K562 (cell line): ENCODE data around the gene RAB4B. TPM values are rescaled to one million over a fixed set of nuclear protein-coding genes. Genes with fewer than 3 reads are reported as not detected.

Experiments used
- ATAC-seq: fragments of 200-7000 bp; cut with Tn5 transposase; 3 replicates; pipeline ENCODE4 v1.9.1; 2020; ENCODE audit warnings: moderate library complexity
- BruUV-seq: library from RNA; stranded (reverse); fragments of 400-500 nt; replicated peaks from 2 replicates; lab custom pipeline; 2021; lab: Mats Ljungman, UMichigan
- CTCF ChIA-PET: fragments of 300-600 bp; formaldehyde crosslinking; extraction: SDS; loops from one replicate; lab custom pipeline; 2021; ENCODE audit warnings: low intra/inter-chr PET ratio; lab: Yijun Ruan, JAX
- POLR2A ChIA-PET: fragments of 300-600, 350-650 bp; sonication (Branson Sonifier 250); formaldehyde crosslinking; extraction: SDS; loops from one replicate; lab custom pipeline; 2021; ENCODE audit warnings: antibody characterized with exemption, inconsistent platforms; lab: Yijun Ruan, JAX
- DNase-seq, 4 experiments: peaks; one replicate each; pipeline versions ENCODE4 v3.0.0 to v3.0.0-alpha.2; 2011 to 2018; ENCODE audit warnings: low spot score in 3 of 4, mixed read lengths in 3 of 4; ENCODE audit errors: extremely low read depth in 1 of 4
- FAIRE-seq: peaks from 2 replicates; lab custom pipeline; 2011; peaks lifted over from hg19 to GRCh38; lab: Jason Lieb, UNC
- H2AFZ ChIP-seq: 2 replicates; pipeline ENCODE4 v1.6.0; 2011; ENCODE audit warnings: low read depth, low read length, control low read depth, inconsistent platforms
- H3K27ac ChIP-seq: fragments of 200-600 bp; 3 replicates; pipeline ENCODE4 v1.8.0; 2011; ENCODE audit warnings: low read depth, mild to moderate bottlenecking, control low read depth, inconsistent platforms, low read length, moderate library complexity, mixed read lengths; ENCODE audit errors: extremely low read depth
- H3K27me3 ChIP-seq, 2 experiments: fragments of 300-600 bp in 1 of 2; 2 replicates in 1 of 2; 3 replicates in 1 of 2; pipeline versions ENCODE4 v1.6.0 to v1.8.0; 2011; ENCODE audit warnings: inconsistent platforms in 2 of 2, low read length in 2 of 2, mild to moderate bottlenecking in 1 of 2, mixed read lengths in 1 of 2, moderate library complexity in 1 of 2; ENCODE audit not compliant: control insufficient read depth in 2 of 2, insufficient read depth in 2 of 2
- H3K36me3 ChIP-seq: fragments of 300-600 bp; 3 replicates; pipeline ENCODE4 v1.8.0; 2011; ENCODE audit warnings: mild to moderate bottlenecking, low read length, inconsistent platforms; ENCODE audit not compliant: control insufficient read depth, insufficient read depth
- H3K4me1 ChIP-seq, 2 experiments: fragments of 200-600 bp in 1 of 2; replicated peaks in 1 of 2; 2 replicates in 1 of 2; 3 replicates in 1 of 2; pipeline versions ENCODE4 v1.5.1 to v1.8.0; 2011; ENCODE audit warnings: inconsistent platforms in 2 of 2, low read length in 2 of 2, mild to moderate bottlenecking in 1 of 2, mixed read lengths in 1 of 2, moderate library complexity in 1 of 2; ENCODE audit not compliant: control insufficient read depth in 2 of 2, insufficient read depth in 2 of 2
- H3K4me2 ChIP-seq: 2 replicates; pipeline ENCODE4 v1.6.1; 2011; ENCODE audit warnings: low read length, control low read depth, inconsistent platforms, mixed read lengths; ENCODE audit not compliant: insufficient read depth
- H3K4me3 ChIP-seq: fragments of 200-600 bp; sonication (generic), shearing (Covaris generic); 2 replicates; pipeline ENCODE4 v1.5.1; 2016; ENCODE audit warnings: control low read depth, inconsistent platforms
- H3K79me2 ChIP-seq: fragments of 200-600 bp; 3 replicates; pipeline ENCODE4 v1.8.0; 2011; ENCODE audit warnings: low read length, inconsistent platforms; ENCODE audit not compliant: control insufficient read depth, insufficient read depth
- H3K9ac ChIP-seq, 2 experiments: 2 replicates each; pipeline versions ENCODE4 v1.6.0 to v1.6.1; 2011; ENCODE audit warnings: low read depth in 2 of 2, low read length in 2 of 2, control low read depth in 1 of 2, inconsistent platforms in 1 of 2, mild to moderate bottlenecking in 1 of 2, mixed read lengths in 1 of 2; ENCODE audit not compliant: insufficient read depth in 1 of 2
- H3K9me1 ChIP-seq: one replicate; pipeline ENCODE4 v1.6.0; 2011; ENCODE audit warnings: inconsistent platforms, mild to moderate bottlenecking, low read length, moderate library complexity; ENCODE audit not compliant: control insufficient read depth, insufficient read depth
- H3K9me3 ChIP-seq: replicated peaks from 2 replicates; pipeline ENCODE4 v1.5.1; 2011; ENCODE audit warnings: low read depth, low read length, inconsistent platforms; ENCODE audit not compliant: control insufficient read depth, insufficient read depth
- H4K20me1 ChIP-seq: replicated peaks from 2 replicates; pipeline ENCODE4 v1.6.1; 2011; ENCODE audit warnings: low read length, inconsistent platforms, mixed read lengths; ENCODE audit not compliant: control insufficient read depth, insufficient read depth
- POLR2AphosphoS5 ChIP-seq: IDR thresholded peaks from 2 replicates; pipeline ENCODE4 v1.6.1; 2011; ENCODE audit warnings: mild to moderate bottlenecking, low read depth, low read length, moderate library complexity; ENCODE audit not compliant: control insufficient read depth, insufficient read depth
- PRDM10 ChIP-seq: fragments of 450-650 bp; IDR thresholded peaks from 2 replicates; pipeline ENCODE4 v1.6.1; 2018; ENCODE audit not compliant: partially characterized antibody
- WHSC1 ChIP-seq: IDR thresholded peaks from one replicate; pipeline ENCODE4 v1.6.1; 2012; ENCODE audit warnings: low read length, control low read depth, inconsistent platforms
- WGBS: fragments of 100-300 bp; shearing (Covaris generic); methylation state at CpG from one replicate; pipeline ENCODE4 v1.1.6; 2016; ENCODE audit warnings: low coverage, mixed read lengths; ENCODE audit not compliant: insufficient coverage; ENCODE audit errors: missing lambda C conversion rate; 5-methylcytosine and 5-hydroxymethylcytosine counted together
- in situ Hi-C: fragments of 300-500 bp; cut with MboI; formaldehyde crosslinking; loops from 4 replicates; pipeline ENCODE4 v1.15.0; 2018; ENCODE audit warnings: inconsistent platforms, mixed read lengths
- intact Hi-C: fragments of 100-400 bp; cut with micrococcal nuclease; formaldehyde crosslinking; loops from 2 replicates; pipeline ENCODE4 v1.14.2; 2022
- polyA plus RNA-seq, 8 experiments: library from polyadenylated mRNA; depleted of rRNA in 4 of 8; stranded (reverse) in 5 of 8; unstranded in 3 of 8; fragments of >200 nt; fragmentation: Nextera tagmentation in 2 of 8; fragmentation: Illumina TruSeq in 1 of 8; extraction: Ambion mirVana in 2 of 8; extraction: Trizol in 1 of 8; gene quantifications; 2 replicates each; pipeline versions ENCODE4 v1.2.1 to v1.2.3, GENCODE V29; 2011 to 2014; ENCODE audit warnings: inconsistent platforms in 1 of 8, missing spikeins in 1 of 8
- total RNA-seq, 7 experiments: library from RNA; depleted of rRNA in 6 of 7; stranded (reverse); fragments of >200 nt in 6 of 7; fragmentation: Illumina TruSeq in 2 of 7; extraction: Trizol in 2 of 7; gene quantifications; 2 replicates each; pipeline versions ENCODE4 v1.2.1 to v1.2.3, GENCODE V29; 2011 to 2021; ENCODE audit warnings: low replicate concordance in 1 of 7

RAB4B gene
- total and polyA plus RNA-seq, 9 of the 15 experiments (the other 6 are each of a cell fraction or from before 2014, with no cell fraction given), result 0.28 to 20.4 (median 9.0) TPM

- CTCF ChIA-PET, result no interaction called here
These were observed 13.9 kb downstream of the RAB4B start for GRCh38 chr19:40791996-40792395.

More at GRCh38 chr19:40791996-40792395, 13.9 kb downstream of the RAB4B start:
- H3K9me3 ChIP-seq, result no peaks in the 10 kb centered on the region
- H3K4me2 ChIP-seq, result no peak overlapping the region
- H3K27ac ChIP-seq, result no peak overlapping the region
- ATAC-seq (no peak), DNase-seq (no peak), FAIRE-seq (no peak)
- H4K20me1 ChIP-seq, result no peaks in the 10 kb centered on the region
- no peaks in the 10 kb centered on the region for H3K36me3 ChIP-seq
- H3K79me2 ChIP-seq, result no peaks in the 10 kb centered on the region
- no peak overlapping the region for H3K4me3 ChIP-seq
- in situ Hi-C loops (no loop called here), intact Hi-C loops (no loop called here)
- BruUV-seq, result no TSS peak
- H3K27me3 ChIP-seq, result no peaks in the 10 kb centered on the region
- POLR2A ChIA-PET, result interaction anchor here (0.7 to 1.9 kb wide), 2 partner anchors 13 to 14 kb away, joined by 4 to 11 read pairs; partner anchors contain the start of gene RAB4B
- H2AFZ ChIP-seq, result no peak overlapping the region
- H3K9me1 ChIP-seq, result no peaks in the 10 kb centered on the region
- no peak overlapping the region for H3K9ac ChIP-seq
- TF ChIP-seq WHSC1 (no peak), PRDM10 (no peak), POLR2AphosphoS5 (no peak)
- 28% methylated on average over 3 of the region's 3 CpGs for WGBS
- peaks cover 0 to 5% of the 10 kb centered on the region in 2 experiments; a peak in 2 of 5 replicates for H3K4me1 ChIP-seq
